Coronary artery (tissue), 2 donors: ENCODE data around the gene D2HGDH.
"Not testable (repeated sequence)": the region's sequence is repeated elsewhere in the genome, so short reads cannot be mapped to it uniquely, and the experiment has no call there.

Source experiments
- DNase-seq: peaks from one replicate; pipeline ENCODE4 v3.0.0-alpha.2; 2017; ENCODE audit warnings: low spot score
- H3K27ac ChIP-seq, 2 donors: fragments of 200-600 bp; sonication (generic); one replicate each; pipeline ENCODE4 v1.5.1; 2016 to 2019
- H3K4me3 ChIP-seq: fragments of 200-600 bp; sonication (generic); 2 replicates; pipeline ENCODE4 v1.5.1; 2016; ENCODE audit warnings: mild to moderate bottlenecking, moderate library complexity
- CTCF ChIP-seq: fragments of 200-600 bp; sonication (generic); IDR thresholded peaks from one replicate; pipeline ENCODE4 v1.5.1; 2019; ENCODE audit warnings: antibody characterized with exemption

The D2HGDH gene

GRCh38 chr2:241732513-241733186, 1.8 kb upstream of the D2HGDH start:
- not testable (repeated sequence) for H3K27ac ChIP-seq, DNase-seq
- peak; percentile 40 for TF ChIP-seq CTCF
- H3K4me3 ChIP-seq: peak overlapping the region; percentile 52

- DNase-seq: no peak
- Histone ChIP-seq H3K4me3 (peak overlapping the region; percentile 100), H3K27ac (peak overlapping the region in 1 of 2 donors; percentile 97)
- no peak for TF ChIP-seq CTCF
These were observed 831 bp upstream of the D2HGDH start for GRCh38 chr2:241733391-241734207.

GRCh38 chr2:241734208-241734466, 293 bp upstream of the D2HGDH start:
- no peak for TF ChIP-seq CTCF
- H3K27ac ChIP-seq: peak overlapping the region in 1 of 2 donors; percentile 97
- peak overlapping the region; percentile 100 for H3K4me3 ChIP-seq
- no peak for DNase-seq

DNA sequence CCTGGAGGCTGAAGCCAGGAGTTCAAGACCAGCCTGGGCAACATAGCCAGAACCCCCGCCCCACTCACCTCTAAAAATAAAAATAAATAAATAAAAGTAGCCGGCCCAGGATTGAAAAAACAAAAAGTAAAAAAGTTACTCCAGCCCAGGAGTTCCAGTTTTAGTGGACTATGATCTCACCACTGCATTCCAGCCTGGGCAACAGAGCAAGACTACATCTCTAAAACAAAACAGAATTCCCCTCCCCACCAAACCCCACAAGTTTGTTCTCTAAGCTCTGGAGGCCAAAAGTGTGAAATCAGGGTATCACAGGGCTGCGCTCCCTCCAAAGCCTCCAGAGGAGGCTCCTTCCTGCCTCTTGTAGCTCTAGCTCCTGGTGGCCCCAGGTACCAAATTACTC, 1.7 kb downstream of the D2HGDH start:
- Histone ChIP-seq H3K27ac (no peak overlapping the region), H3K4me3 (peak overlapping the region; percentile 100)
- DNase-seq: no peak
- no peak for TF ChIP-seq CTCF

- Histone ChIP-seq H3K27ac (no peak overlapping the region), H3K4me3 (no peak overlapping the region)
- no peak for DNase-seq
- no peak for TF ChIP-seq CTCF
These were observed 3.7 kb downstream of the D2HGDH start for GRCh38 chr2:241738040-241738686.

DNA sequence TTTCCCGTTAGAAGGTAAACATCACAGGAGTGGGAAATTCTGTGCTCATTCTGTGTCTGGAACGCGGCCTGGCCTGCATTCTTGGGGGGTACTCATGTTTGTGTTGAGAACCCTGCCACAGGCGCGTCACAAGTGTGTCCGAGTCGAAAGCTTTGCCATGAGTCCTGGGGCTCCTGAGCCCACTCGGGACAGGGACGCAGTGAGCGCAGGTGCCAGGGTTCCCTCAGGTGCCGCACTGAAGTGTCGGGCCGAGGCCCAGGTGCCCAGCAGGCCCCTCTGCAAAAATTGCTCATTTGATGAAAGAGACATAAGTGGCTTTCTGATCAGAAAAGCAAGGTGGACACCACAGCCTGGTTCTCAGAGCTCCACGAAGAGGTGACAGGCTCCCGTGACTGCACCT, 4.7 kb downstream of the D2HGDH start:
- H3K27ac ChIP-seq: no peak overlapping the region
- DNase-seq: no peak
- TF ChIP-seq CTCF: no peak
- no peak overlapping the region for H3K4me3 ChIP-seq
